ENCODE data around the gene RNU7-1. TPM values are rescaled to one million over a fixed set of nuclear protein-coding genes. Genes with fewer than 3 reads are reported as not detected.
A peak's percentile ranks its signal among the peaks of the same experiment; 100 is the strongest.

RNU7-1 gene
- total and polyA plus RNA-seq, 10 of the 15 experiments (the other 5 are each of a cell fraction or from before 2014, with no cell fraction given) = not detected

DNA sequence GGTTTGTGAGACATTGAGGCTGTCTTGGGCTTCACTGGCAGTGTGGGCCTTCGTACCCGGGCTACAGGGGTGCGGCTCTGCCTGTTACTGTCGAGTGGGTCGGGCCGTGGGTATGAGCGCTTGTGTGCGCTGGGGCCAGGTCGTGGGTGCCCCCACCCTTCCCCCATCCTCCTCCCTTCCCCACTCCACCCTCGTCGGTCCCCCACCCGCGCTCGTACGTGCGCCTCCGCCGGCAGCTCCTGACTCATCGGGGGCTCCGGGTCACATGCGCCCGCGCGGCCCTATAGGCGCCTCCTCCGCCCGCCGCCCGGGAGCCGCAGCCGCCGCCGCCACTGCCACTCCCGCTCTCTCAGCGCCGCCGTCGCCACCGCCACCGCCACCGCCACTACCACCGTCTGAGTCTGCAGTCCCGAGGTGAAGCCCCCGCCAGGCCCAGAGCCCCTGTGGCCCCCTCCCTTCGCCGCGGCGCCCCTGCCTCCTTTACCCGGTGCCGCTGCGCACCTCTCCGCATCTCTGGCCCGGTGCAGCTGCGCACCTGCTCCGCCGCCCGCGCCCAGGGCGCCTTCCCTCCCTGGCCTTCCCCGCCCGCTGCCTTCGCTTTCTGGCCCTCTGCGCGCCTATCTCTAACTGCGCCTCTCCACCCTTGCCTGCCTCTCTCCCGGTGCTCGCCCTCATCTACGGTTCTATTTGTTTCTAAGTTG lies 29.2 kb upstream of the RNU7-1 start, which contains the start of gene ENO2:
Gene ENO2, plus strand, starts transcription at position 335 of the 701 bp plus-strand sequence. CDS start 1,253 bp downstream, outside the sequence.
- POLR2A ChIA-PET = interaction anchor here (0.6 to 3.0 kb wide), 11 partner anchors 9 to 169 kb away, joined by 3 to 14 read pairs (median 5); partner anchors contain the start of genes C12orf57, RNU7-1 and SPSB2
- no peaks in the 10 kb centered on the region for H3K27me3 ChIP-seq (replicated peaks in 1 of 2; ENCODE audit: control insufficient read depth in 2 of 2, insufficient read depth in 2 of 2, low read length in 1 of 2)
- peak; percentile 92 for ATAC-seq
- intact Hi-C loops (cut with micrococcal nuclease; ENCODE audit: unreplicated experiment) = no loop called here
- H3K79me2 ChIP-seq (ENCODE audit: control insufficient read depth, insufficient read depth, low read length) = peaks cover 23% of the 10 kb centered on the region
- peak within 1 kb of the TSS; percentile 100 for H3K4me3 ChIP-seq
- H3K36me3 ChIP-seq (ENCODE audit: control insufficient read depth in 2 of 2, insufficient read depth in 2 of 2, low read length in 1 of 2) = peaks cover 2 to 6% of the 10 kb centered on the region in 2 experiments; a peak in 2 of 4 replicates
- 2% methylated on average over 47 of the region's 68 CpGs for WGBS (ENCODE audit: insufficient coverage, insufficient replicate concordance, low lambda C conversion rate, missing lambda C conversion rate)
- no peaks in the 10 kb centered on the region for H3K9me3 ChIP-seq (replicated peaks; ENCODE audit: control insufficient read depth, insufficient read depth, low read length)
- H2AFZ ChIP-seq (ENCODE audit: control insufficient read depth, low read depth, low read length) = peak within 1 kb of the TSS; percentile 81
- no peak for DNase-seq (ENCODE audit: low read depth, low spot score)
- no peaks in the 10 kb centered on the region for H4K20me1 ChIP-seq (ENCODE audit: control insufficient read depth, insufficient read depth)
- SMC1A ChIA-PET (ENCODE audit: uncharacterized antibody, unreplicated experiment) = interaction anchor here (1.0 to 3.1 kb wide), 3 partner anchors 11 to 30 kb away, joined by 3 to 16 read pairs (median 5); partner anchors contain the start of gene C12orf57
- CTCF ChIA-PET = interaction anchor here (4.2 to 4.6 kb wide), 2 partner anchors 10 to 42 kb away, joined by 18 to 20 read pairs; partner anchors contain the start of gene SPSB2
- H3K4me2 ChIP-seq (ENCODE audit: control insufficient read depth, insufficient read depth) = peak within 1 kb of the TSS; percentile 97
- RAD21 ChIA-PET (ENCODE audit: unreplicated experiment) = interaction anchor here (1.9 kb wide), 1 partner anchor 23 kb away, joined by 7 read pairs; no protein-coding TSS in a partner anchor
- FAIRE-seq = no peak
- H3K9ac ChIP-seq (ENCODE audit: control insufficient read depth, insufficient read depth, low read length) = peak within 1 kb of the TSS; percentile 83
- peak within 1 kb of the TSS; percentile 59 for H3K27ac ChIP-seq (ENCODE audit: control insufficient read depth, insufficient read depth)
- in situ Hi-C loops (cut with MboI) = no loop called here
- no TSS peak for BruUV-seq (replicated peaks)
- H3K4me1 ChIP-seq (ENCODE audit: control insufficient read depth, insufficient read depth, low read length) = peaks cover 8% of the 10 kb centered on the region; the same call in 1 of the 2 replicates
- TF ChIP-seq SMARCA5 (IDR thresholded peaks at IDR 0.05) (peak; percentile 28; the same call in 1 of the 2 replicates), PML (IDR thresholded peaks at IDR 0.05; ENCODE audit: low read length) (no peak), POLR2A (IDR thresholded peaks at IDR 0.05; ENCODE audit: low read depth, low read length) (peak; percentile 59), SMAD5 (IDR thresholded peaks at IDR 0.05; ENCODE audit: low read depth) (no peak), ETV6 (conservative IDR thresholded peaks at IDR 0.05 in 1 of 2, IDR thresholded peaks at IDR 0.05 in 1 of 2; ENCODE audit: borderline replicate concordance in 1 of 2, low read depth in 1 of 2) (no peak), KLF5 (IDR thresholded peaks at IDR 0.05; ENCODE audit: partially characterized antibody) (no peak), CEBPB (IDR thresholded peaks at IDR 0.05; ENCODE audit: borderline replicate concordance in 1 of 2, low read depth in 2 of 2, low read length in 2 of 2) (no peak), RUNX3 (IDR thresholded peaks at IDR 0.05; ENCODE audit: low read length) (0 out of 2 replicates have a peak, but pooled peaks have one; percentile 18), POLR2AphosphoS2 (IDR thresholded peaks at IDR 0.05; ENCODE audit: low read depth, low read length) (peak; percentile 43; the same call in 1 of the 2 replicates), SREBF2 (IDR thresholded peaks at IDR 0.05; ENCODE audit: low read length) (no peak), PAX5 (IDR thresholded peaks at IDR 0.05; ENCODE audit: borderline replicate concordance, low read depth, low read length) (0 out of 2 replicates have a peak, but pooled peaks have one; percentile 5), FOXK2 (IDR thresholded peaks at IDR 0.05) (no peak)
- TF ChIP-seq, protein P1, sequence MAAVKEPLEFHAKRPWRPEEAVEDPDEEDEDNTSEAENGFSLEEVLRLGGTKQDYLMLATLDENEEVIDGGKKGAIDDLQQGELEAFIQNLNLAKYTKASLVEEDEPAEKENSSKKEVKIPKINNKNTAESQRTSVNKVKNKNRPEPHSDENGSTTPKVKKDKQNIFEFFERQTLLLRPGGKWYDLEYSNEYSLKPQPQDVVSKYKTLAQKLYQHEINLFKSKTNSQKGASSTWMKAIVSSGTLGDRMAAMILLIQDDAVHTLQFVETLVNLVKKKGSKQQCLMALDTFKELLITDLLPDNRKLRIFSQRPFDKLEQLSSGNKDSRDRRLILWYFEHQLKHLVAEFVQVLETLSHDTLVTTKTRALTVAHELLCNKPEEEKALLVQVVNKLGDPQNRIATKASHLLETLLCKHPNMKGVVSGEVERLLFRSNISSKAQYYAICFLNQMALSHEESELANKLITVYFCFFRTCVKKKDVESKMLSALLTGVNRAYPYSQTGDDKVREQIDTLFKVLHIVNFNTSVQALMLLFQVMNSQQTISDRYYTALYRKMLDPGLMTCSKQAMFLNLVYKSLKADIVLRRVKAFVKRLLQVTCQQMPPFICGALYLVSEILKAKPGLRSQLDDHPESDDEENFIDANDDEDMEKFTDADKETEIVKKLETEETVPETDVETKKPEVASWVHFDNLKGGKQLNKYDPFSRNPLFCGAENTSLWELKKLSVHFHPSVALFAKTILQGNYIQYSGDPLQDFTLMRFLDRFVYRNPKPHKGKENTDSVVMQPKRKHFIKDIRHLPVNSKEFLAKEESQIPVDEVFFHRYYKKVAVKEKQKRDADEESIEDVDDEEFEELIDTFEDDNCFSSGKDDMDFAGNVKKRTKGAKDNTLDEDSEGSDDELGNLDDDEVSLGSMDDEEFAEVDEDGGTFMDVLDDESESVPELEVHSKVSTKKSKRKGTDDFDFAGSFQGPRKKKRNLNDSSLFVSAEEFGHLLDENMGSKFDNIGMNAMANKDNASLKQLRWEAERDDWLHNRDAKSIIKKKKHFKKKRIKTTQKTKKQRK (IDR thresholded peaks at IDR 0.05; ENCODE audit: low read depth, low read length) = no peak
- TF ChIP-seq, protein P2, sequence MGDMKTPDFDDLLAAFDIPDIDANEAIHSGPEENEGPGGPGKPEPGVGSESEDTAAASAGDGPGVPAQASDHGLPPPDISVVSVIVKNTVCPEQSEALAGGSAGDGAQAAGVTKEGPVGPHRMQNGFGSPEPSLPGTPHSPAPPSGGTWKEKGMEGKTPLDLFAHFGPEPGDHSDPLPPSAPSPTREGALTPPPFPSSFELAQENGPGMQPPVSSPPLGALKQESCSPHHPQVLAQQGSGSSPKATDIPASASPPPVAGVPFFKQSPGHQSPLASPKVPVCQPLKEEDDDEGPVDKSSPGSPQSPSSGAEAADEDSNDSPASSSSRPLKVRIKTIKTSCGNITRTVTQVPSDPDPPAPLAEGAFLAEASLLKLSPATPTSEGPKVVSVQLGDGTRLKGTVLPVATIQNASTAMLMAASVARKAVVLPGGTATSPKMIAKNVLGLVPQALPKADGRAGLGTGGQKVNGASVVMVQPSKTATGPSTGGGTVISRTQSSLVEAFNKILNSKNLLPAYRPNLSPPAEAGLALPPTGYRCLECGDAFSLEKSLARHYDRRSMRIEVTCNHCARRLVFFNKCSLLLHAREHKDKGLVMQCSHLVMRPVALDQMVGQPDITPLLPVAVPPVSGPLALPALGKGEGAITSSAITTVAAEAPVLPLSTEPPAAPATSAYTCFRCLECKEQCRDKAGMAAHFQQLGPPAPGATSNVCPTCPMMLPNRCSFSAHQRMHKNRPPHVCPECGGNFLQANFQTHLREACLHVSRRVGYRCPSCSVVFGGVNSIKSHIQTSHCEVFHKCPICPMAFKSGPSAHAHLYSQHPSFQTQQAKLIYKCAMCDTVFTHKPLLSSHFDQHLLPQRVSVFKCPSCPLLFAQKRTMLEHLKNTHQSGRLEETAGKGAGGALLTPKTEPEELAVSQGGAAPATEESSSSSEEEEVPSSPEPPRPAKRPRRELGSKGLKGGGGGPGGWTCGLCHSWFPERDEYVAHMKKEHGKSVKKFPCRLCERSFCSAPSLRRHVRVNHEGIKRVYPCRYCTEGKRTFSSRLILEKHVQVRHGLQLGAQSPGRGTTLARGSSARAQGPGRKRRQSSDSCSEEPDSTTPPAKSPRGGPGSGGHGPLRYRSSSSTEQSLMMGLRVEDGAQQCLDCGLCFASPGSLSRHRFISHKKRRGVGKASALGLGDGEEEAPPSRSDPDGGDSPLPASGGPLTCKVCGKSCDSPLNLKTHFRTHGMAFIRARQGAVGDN (IDR thresholded peaks at IDR 0.05) = peak; percentile 38
- TF ChIP-seq, protein P3, sequence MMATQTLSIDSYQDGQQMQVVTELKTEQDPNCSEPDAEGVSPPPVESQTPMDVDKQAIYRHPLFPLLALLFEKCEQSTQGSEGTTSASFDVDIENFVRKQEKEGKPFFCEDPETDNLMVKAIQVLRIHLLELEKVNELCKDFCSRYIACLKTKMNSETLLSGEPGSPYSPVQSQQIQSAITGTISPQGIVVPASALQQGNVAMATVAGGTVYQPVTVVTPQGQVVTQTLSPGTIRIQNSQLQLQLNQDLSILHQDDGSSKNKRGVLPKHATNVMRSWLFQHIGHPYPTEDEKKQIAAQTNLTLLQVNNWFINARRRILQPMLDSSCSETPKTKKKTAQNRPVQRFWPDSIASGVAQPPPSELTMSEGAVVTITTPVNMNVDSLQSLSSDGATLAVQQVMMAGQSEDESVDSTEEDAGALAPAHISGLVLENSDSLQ (IDR thresholded peaks at IDR 0.05) = no peak

Measured in GM12878 (cell line).